HEK293 (cell line): ENCODE results near the gene EGR4.

Experiments used
- GLI4 ChIP-seq: fragments of 450-650 bp; formaldehyde crosslinking; IDR thresholded peaks from 2 replicates; pipeline ENCODE4 v1.5.1; 2016; ENCODE audit warnings: missing biosample characterization, missing genetic modification characterization
- ZNF214 ChIP-seq: fragments of 450-650 bp; formaldehyde crosslinking; IDR thresholded peaks from 2 replicates; pipeline ENCODE4 v1.5.1; 2017; ENCODE audit warnings: missing biosample characterization, mild to moderate bottlenecking, missing genetic modification characterization, borderline replicate concordance

DNA sequence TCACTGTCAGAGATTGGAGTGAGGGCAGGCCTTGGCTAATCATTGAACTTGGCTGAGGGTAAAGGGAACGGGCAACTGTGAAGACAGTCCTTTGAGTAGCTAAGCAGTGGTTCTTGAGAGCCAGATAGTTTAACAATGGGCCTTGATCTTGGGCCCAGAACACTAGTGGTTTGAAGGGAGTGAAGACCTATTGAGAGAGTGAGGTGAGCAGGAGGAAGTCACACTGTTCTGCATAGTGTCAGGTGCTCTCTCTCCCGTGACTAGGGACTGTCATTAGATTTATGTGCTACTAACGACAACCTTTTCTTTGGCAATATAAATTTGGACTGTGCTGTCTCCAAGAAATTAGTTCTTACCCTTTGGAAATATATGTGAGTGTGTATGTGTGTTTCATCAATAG, 47.7 kb upstream of the EGR4 start:
- no peak for TF ChIP-seq GLI4 (tag by site-specific recombination)
- no peak for TF ChIP-seq ZNF214 (tag by site-specific recombination)
